B cell (primary cell): ENCODE measurements around the gene GLRX5. TPM values are rescaled to one million over a fixed set of nuclear protein-coding genes. Genes with fewer than 3 reads are reported as not detected.

Experiments used
- ATAC-seq: fragments of 200-7000 bp; cut with Tn5 transposase; one replicate; pipeline ENCODE4 v1.10.0; 2021; ENCODE audit warnings: low read depth, mild to moderate bottlenecking, moderate number of reproducible peaks, moderate library complexity
- CTCF ChIA-PET: fragments of 350-600 bp; sonication (Branson Sonifier 250); formaldehyde crosslinking; loops from one replicate; lab custom pipeline; 2021; ENCODE audit warnings: antibody characterized with exemption, inconsistent platforms; lab: Charles Lee
- POLR2A ChIA-PET: fragments of 350-600 bp; sonication (Branson Sonifier 250); formaldehyde crosslinking; loops from one replicate; lab custom pipeline; 2021; ENCODE audit warnings: antibody characterized with exemption; lab: Charles Lee
- DNase-seq: peaks from one replicate; pipeline ENCODE4 v3.0.0; 2013
- H2AFZ ChIP-seq: 2 replicates; pipeline ENCODE4 v1.6.1; 2012; ENCODE audit warnings: mild to moderate bottlenecking, low read depth, low read length; ENCODE audit not compliant: insufficient read depth, poor library complexity, severe bottlenecking
- H3K27ac ChIP-seq, 2 donors: 1 replicate in 1 of 2; 2 replicates in 1 of 2; pipeline ENCODE4 v1.5.1; 2012 to 2013; ENCODE audit warnings: low read length in 2 of 2, mild to moderate bottlenecking in 2 of 2, moderate library complexity in 1 of 2
- H3K27me3 ChIP-seq, 4 experiments: fragments of 200-600 bp in 1 of 4; sonication (generic) in 1 of 4; replicated peaks in 1 of 4; 1 replicate in 2 of 4; 2 replicates in 2 of 4; pipeline versions ENCODE4 v1.6.1 to v1.7.0; 2013 to 2016; ENCODE audit warnings: low read length in 3 of 4, mild to moderate bottlenecking in 2 of 4, mixed read lengths in 1 of 4, moderate library complexity in 1 of 4; ENCODE audit not compliant: insufficient read depth in 4 of 4, control insufficient read depth in 3 of 4; ENCODE audit errors: control extremely low read depth in 1 of 4
- H3K36me3 ChIP-seq, 2 experiments: replicated peaks in 1 of 2; 1 replicate in 1 of 2; 2 replicates in 1 of 2; pipeline versions ENCODE4 v1.6.1 to v1.7.1; 2013; ENCODE audit warnings: low read length in 1 of 2; ENCODE audit not compliant: insufficient read depth in 2 of 2, control insufficient read depth in 1 of 2; ENCODE audit errors: control extremely low read depth in 1 of 2, extremely low read depth in 1 of 2
- H3K4me1 ChIP-seq, 2 donors: fragments of 200-600 bp in 1 of 2; sonication (generic) in 1 of 2; 1 replicate in 1 of 2; 2 replicates in 1 of 2; pipeline versions ENCODE4 v1.5.1 to v1.6.1; 2013 to 2017; ENCODE audit warnings: low read length in 2 of 2; ENCODE audit not compliant: control insufficient read depth in 2 of 2, insufficient read depth in 2 of 2
- H3K4me2 ChIP-seq: replicated peaks from 2 replicates; pipeline ENCODE3; 2012; ENCODE audit warnings: mild to moderate bottlenecking, low read depth, low read length; ENCODE audit not compliant: poor library complexity, severe bottlenecking
- H3K4me3 ChIP-seq, 5 experiments: fragments of 200-600 bp in 1 of 5; sonication (generic) in 1 of 5; 1 replicate in 3 of 5; 2 replicates in 2 of 5; pipeline versions ENCODE4 v1.5.1 to v1.7.0; 2011 to 2016; ENCODE audit warnings: low read length in 4 of 5, mild to moderate bottlenecking in 4 of 5, low read depth in 2 of 5, control low read depth in 1 of 5, moderate library complexity in 1 of 5; ENCODE audit not compliant: insufficient read depth in 1 of 5; ENCODE audit errors: control extremely low read depth in 1 of 5, extremely low read depth in 1 of 5
- H3K79me2 ChIP-seq: fragments of 200-600 bp; sonication (generic); one replicate; pipeline ENCODE4 v1.6.0; 2016; ENCODE audit warnings: low read length; ENCODE audit not compliant: control insufficient read depth, insufficient read depth
- H3K9ac ChIP-seq: fragments of 200-600 bp; sonication (generic); 2 replicates; pipeline ENCODE4 v1.6.1; 2017; ENCODE audit warnings: mild to moderate bottlenecking, low read length, moderate library complexity
- H3K9me3 ChIP-seq, 3 donors: one replicate each; pipeline versions ENCODE4 v1.6.1 to v1.7.1; 2013; ENCODE audit warnings: low read length in 2 of 3; ENCODE audit not compliant: control insufficient read depth in 2 of 3, insufficient read depth in 1 of 3; ENCODE audit errors: control extremely low read depth in 1 of 3
- H4K20me1 ChIP-seq: 2 replicates; pipeline ENCODE4 v1.6.0; 2012; ENCODE audit warnings: mild to moderate bottlenecking, low read length; ENCODE audit not compliant: insufficient read depth, control insufficient read depth, poor library complexity, severe bottlenecking
- H3K27ac Mint-ChIP-seq: one replicate; pipeline ENCODE4 v1.8.0; 2021; ENCODE audit warnings: mixed read lengths
- H3K27me3 Mint-ChIP-seq: one replicate; pipeline ENCODE4 v1.8.0; 2021; ENCODE audit warnings: mixed read lengths
- H3K4me1 Mint-ChIP-seq: one replicate; pipeline ENCODE4 v1.8.0; 2021; ENCODE audit warnings: mixed read lengths
- H3K4me3 Mint-ChIP-seq: one replicate; pipeline ENCODE4 v1.8.0; 2021; ENCODE audit warnings: mixed read lengths
- H3K9me3 Mint-ChIP-seq: one replicate; pipeline ENCODE4 v1.8.0; 2022; ENCODE audit warnings: mixed read lengths; ENCODE audit not compliant: insufficient read depth
- CTCF ChIP-seq: fragments of 200-600 bp; IDR thresholded peaks from one replicate; pipeline ENCODE4 v1.8.0; 2022; ENCODE audit warnings: antibody characterized with exemption, mild to moderate bottlenecking
- EZH2 ChIP-seq: IDR thresholded peaks from 2 replicates; pipeline ENCODE4 v1.6.1; 2012; ENCODE audit warnings: borderline replicate concordance, low read depth, mild to moderate bottlenecking, moderate library complexity, low read length; ENCODE audit not compliant: insufficient read depth, poor library complexity, severe bottlenecking
- WGBS: methylation state at CpG from one replicate; pipeline ENCODE4 v1.1.5; 2013; ENCODE audit warnings: missing lambda C conversion rate; ENCODE audit not compliant: insufficient coverage; 5-methylcytosine and 5-hydroxymethylcytosine counted together
- intact Hi-C: fragments of 100-400 bp; cut with micrococcal nuclease; formaldehyde crosslinking; loops from one replicate; pipeline ENCODE4 v1.10.0; 2022
- polyA plus RNA-seq: library from polyadenylated mRNA; depleted of rRNA; stranded (reverse); fragments of >200 nt; gene quantifications from 2 replicates; pipeline ENCODE4 v1.2.3, GENCODE V29; 2012
- total RNA-seq, 2 donors: library from RNA; stranded (reverse); fragments of 120-200 nt in 1 of 2; gene quantifications; 1 replicate in 1 of 2; 2 replicates in 1 of 2; pipeline versions ENCODE4 v1.2.3 to v1.2.4, GENCODE V29; 2013 to 2022

GLRX5 gene
- total and polyA plus RNA-seq, 2 donors (not counting 1 experiment from before 2014, with no cell fraction given) = 7.8 to 18.4 TPM

GRCh38 chr14:95538801-95539509 is 4.1 kb downstream of the GLRX5 start:
- peaks cover 15 to 16% of the 10 kb centered on the region in 2 donors for H3K4me1 ChIP-seq
- H2AFZ ChIP-seq = no peak overlapping the region
- POLR2A ChIA-PET = interaction anchor here (0.8 kb wide), 1 partner anchor 175 kb away, joined by 3 read pairs; no protein-coding TSS in a partner anchor
- H3K27me3 ChIP-seq = no peaks in the 10 kb centered on the region
- no peaks in the 10 kb centered on the region for H3K9me3 Mint-ChIP-seq
- H3K79me2 ChIP-seq = peaks cover 77% of the 10 kb centered on the region
- DNase-seq (no peak), ATAC-seq (no peak)
- TF ChIP-seq EZH2 (no peak), CTCF (no peak)
- H3K9me3 ChIP-seq = no peaks in the 10 kb centered on the region
- no peak overlapping the region for H3K9ac ChIP-seq
- H3K36me3 ChIP-seq = peaks cover 0 to 2% of the 10 kb centered on the region in 2 experiments
- H3K4me1 Mint-ChIP-seq = peaks cover 35% of the 10 kb centered on the region
- no peak overlapping the region for H3K4me2 ChIP-seq
- H4K20me1 ChIP-seq = peaks cover 25% of the 10 kb centered on the region
- no peak overlapping the region for H3K4me3 Mint-ChIP-seq
- WGBS = 93% methylated on average over 5 of the region's 14 CpGs
- no peaks in the 10 kb centered on the region for H3K27me3 Mint-ChIP-seq
- CTCF ChIA-PET = interaction anchor here (1.3 to 1.7 kb wide), 3 partner anchors 12 to 112 kb away, joined by 3 to 7 read pairs (median 5); no protein-coding TSS in a partner anchor
- H3K4me3 ChIP-seq = no peak overlapping the region
- H3K27ac Mint-ChIP-seq = no peak overlapping the region
- H3K27ac ChIP-seq = no peak overlapping the region
- intact Hi-C loops = loop anchor here (10.0 kb wide), 2 partner anchors 274 to 1256 kb away; partner anchors contain the start of gene VRK1

- H2AFZ ChIP-seq = no peak overlapping the region
- ChIA-PET CTCF (interaction anchor here (1.7 to 2.3 kb wide), 2 partner anchors 13 to 98 kb away, joined by 6 to 11 read pairs; no protein-coding TSS in a partner anchor), POLR2A (no interaction called here)
- no peak for ATAC-seq
- H3K4me1 ChIP-seq = peaks cover 14 to 16% of the 10 kb centered on the region in 2 donors
- H3K9me3 Mint-ChIP-seq = no peaks in the 10 kb centered on the region
- no peaks in the 10 kb centered on the region for H3K27me3 Mint-ChIP-seq
- DNase-seq = no peak
- no peak overlapping the region for H3K4me2 ChIP-seq
- no peak overlapping the region for H3K27ac Mint-ChIP-seq
- intact Hi-C loops = no loop called here
- no peak overlapping the region for H3K9ac ChIP-seq
- peaks cover 32% of the 10 kb centered on the region for H3K4me1 Mint-ChIP-seq
- H3K4me3 Mint-ChIP-seq = no peak overlapping the region
- peaks cover 71% of the 10 kb centered on the region for H3K79me2 ChIP-seq
- no peaks in the 10 kb centered on the region for H3K9me3 ChIP-seq
- no peak overlapping the region for H3K4me3 ChIP-seq
- H3K27ac ChIP-seq = no peak overlapping the region
- peaks cover 5% of the 10 kb centered on the region in 2 experiments for H3K36me3 ChIP-seq
- WGBS = 100% methylated on average over 2 of the region's 6 CpGs
- TF ChIP-seq CTCF (no peak), EZH2 (no peak)
- peaks cover 22% of the 10 kb centered on the region for H4K20me1 ChIP-seq
- no peaks in the 10 kb centered on the region for H3K27me3 ChIP-seq
Measured at GRCh38 chr14:95540236-95540855, 5.5 kb downstream of the GLRX5 start.
